ENCODE results near the gene PPP1R26. TPM values are rescaled to one million over a fixed set of nuclear protein-coding genes. Genes with fewer than 3 reads are reported as not detected.
"Not testable (repeated sequence)": the region's sequence is repeated elsewhere in the genome, so short reads cannot be mapped to it uniquely, and the experiment has no call there.

The PPP1R26 gene
- total and polyA plus RNA-seq, 2 of the 4 experiments (the other 2 are of a cell fraction), result 3.8 to 5.6 TPM

DNA sequence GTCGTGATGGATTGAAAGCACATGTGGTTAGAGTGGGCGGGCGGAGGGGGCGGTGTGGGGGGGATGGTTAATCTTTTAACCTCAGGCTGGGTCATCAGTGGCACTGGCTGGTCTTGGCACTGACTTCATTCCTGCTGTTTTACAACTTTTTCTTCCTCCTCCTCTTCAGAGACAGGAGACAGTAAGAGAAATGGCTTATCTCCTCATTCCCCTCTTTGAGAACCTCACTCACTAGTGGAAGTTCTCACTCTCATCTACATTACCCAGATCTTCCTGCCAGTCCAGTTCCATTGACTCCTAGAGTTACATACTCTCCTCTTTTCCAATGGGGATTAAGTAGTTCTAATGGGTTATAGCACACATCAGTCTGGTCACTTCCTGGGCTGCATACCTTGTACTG lies 42.3 kb upstream of the PPP1R26 start (continued):
- TF ChIP-seq RAD21 (IDR thresholded peaks at IDR 0.05; ENCODE audit: low read length) (no peak), RFX5 (IDR thresholded peaks at IDR 0.05; ENCODE audit: low read depth, low read length) (no peak)

DNA sequence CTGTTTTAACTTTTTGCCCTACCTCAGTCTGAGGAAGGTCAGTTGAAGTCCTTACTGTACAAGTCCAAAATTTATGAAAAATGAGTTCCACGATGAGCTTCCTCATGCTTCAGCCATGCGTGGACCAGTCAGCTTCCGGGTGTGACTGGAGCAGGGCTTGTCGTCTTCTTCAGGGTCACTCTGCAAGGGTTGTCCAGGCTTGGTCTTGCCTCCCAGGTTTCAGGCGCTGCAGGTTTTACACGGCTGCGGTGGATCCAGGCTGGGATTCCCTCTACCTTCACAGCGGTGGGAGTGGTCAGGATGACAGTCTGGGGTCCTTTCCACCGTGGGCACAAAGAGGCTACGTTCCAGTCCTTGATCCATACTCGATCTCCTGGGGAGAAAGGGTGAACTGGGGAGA lies 41.9 kb upstream of the PPP1R26 start:
- H2AK9ac ChIP-seq (replicated peaks; ENCODE audit: low read depth, low read length, poor library complexity); H4K8ac ChIP-seq (ENCODE audit: low read depth in 2 of 2, low read length in 2 of 2); H4K91ac ChIP-seq (ENCODE audit: insufficient read depth, low read depth, low read length); DNase-seq; dilution Hi-C loops (cut with HindIII; ENCODE audit: low sequenced_read_pairs, unreplicated experiment); H2BK120ac ChIP-seq (ENCODE audit: low read depth, low read length); POLR2A ChIA-PET (ENCODE audit: unreplicated experiment); H4K20me1 ChIP-seq (ENCODE audit: insufficient read depth, low read length); H3K27me3 ChIP-seq (ENCODE audit: control insufficient read depth, insufficient read depth, low read length); H2BK15ac ChIP-seq (ENCODE audit: low read depth, low read length); H3K4me1 ChIP-seq (ENCODE audit: control insufficient read depth, insufficient read depth, low read length); CTCF ChIA-PET; H3K9me3 ChIP-seq (ENCODE audit: control insufficient read depth, insufficient read depth, low read length); H3K27ac ChIP-seq (ENCODE audit: insufficient read depth, low read length); H3K9me1 ChIP-seq (ENCODE audit: insufficient read depth, low read length); H2AFZ ChIP-seq (replicated peaks; ENCODE audit: low read length, poor library complexity); H3K4me2 ChIP-seq (ENCODE audit: low read depth, low read length); intact Hi-C loops (cut with micrococcal nuclease); H3K9ac ChIP-seq (ENCODE audit: low read depth, low read length); H3K4me3 ChIP-seq (ENCODE audit: insufficient read depth, low read depth, low read length); H3K56ac ChIP-seq (ENCODE audit: extremely low read depth, insufficient read depth, low read length); H3K79me1 ChIP-seq (ENCODE audit: low read depth in 1 of 2, low read length in 2 of 2); BruUV-seq (replicated peaks); in situ Hi-C loops (cut with MboI; ENCODE audit: low sequenced_read_pairs); H3K23ac ChIP-seq (ENCODE audit: low read depth, low read length); H3K4ac ChIP-seq (ENCODE audit: low read depth, low read length); H2BK5ac ChIP-seq (ENCODE audit: low read depth, low read length, poor library complexity, severe bottlenecking); H3K36me3 ChIP-seq (ENCODE audit: control insufficient read depth, insufficient read depth, low read length); H2AK5ac ChIP-seq (ENCODE audit: low read depth, low read length); ATAC-seq (ENCODE audit: low read depth); H2BK20ac ChIP-seq (ENCODE audit: low read depth, low read length); H3K18ac ChIP-seq (ENCODE audit: low read depth, low read length); H4K5ac ChIP-seq (ENCODE audit: low read depth, low read length); H3K14ac ChIP-seq (replicated peaks; ENCODE audit: low read depth, low read length): not testable (repeated sequence)
- WGBS, 2 experiments (ENCODE audit: extremely low coverage in 2 of 2, insufficient read length in 1 of 2), result no CpG with 5 or more reads among the region's 11 CpGs
